Right ventricle myocardium inferior (tissue), 1 donor: Measurements from ENCODE around the gene ZNF22. TPM values are rescaled to one million over a fixed set of nuclear protein-coding genes. Genes with fewer than 3 reads are reported as not detected.

ENCODE experiments used
- ATAC-seq: fragments of 200-7000 bp; cut with Tn5 transposase; one replicate; pipeline ENCODE4 v1.9.1; 2020; ENCODE audit warnings: mild to moderate bottlenecking, moderate library complexity
- DNase-seq: peaks from one replicate; pipeline ENCODE4 v3.0.0; 2021; ENCODE audit errors: missing footprints
- intact Hi-C: fragments of 100-400 bp; cut with DNase I; formaldehyde crosslinking; loops from one replicate; pipeline ENCODE4 v1.11.0; 2022
- total RNA-seq: library from RNA; stranded (reverse); fragmentation: NEBNext Ultra II Directional; extraction: Animal tissue kit (Norgen Biotek cat#: 25700); gene quantifications from one replicate; pipeline ENCODE4 v1.2.1, GENCODE V29; 2021
- donor health status: DM: no; HTN: yes; CAD: no; lungs with severe emphysema.

ZNF22 gene
- total RNA-seq, 1 donor from 2014 or later: 13.7 TPM

- DNase-seq: no peak
- intact Hi-C loops: no loop called here
- ATAC-seq: no peak
These were observed 50.0 kb downstream of the ZNF22 start for GRCh38 chr10:45050551-45051235.

- intact Hi-C loops: no loop called here
- ATAC-seq (no peak), DNase-seq (no peak)
These were observed 52.0 kb downstream of the ZNF22 start for GRCh38 chr10:45052700-45053099.

- DNase-seq: no peak
- intact Hi-C loops: no loop called here
These were observed 52.9 kb downstream of the ZNF22 start for GRCh38 chr10:45053569-45054100.

More at GRCh38 chr10:45053569-45054100, 52.9 kb downstream of the ZNF22 start:
- ATAC-seq: no peak

Other genes starting within 250 kb of the ZNF22 start
- gene TMEM72, start 89.6 kb upstream of the ZNF22 start, total RNA-seq: not detected
- gene RASSF4, start 41.1 kb upstream of the ZNF22 start, total RNA-seq: 91.5 TPM
- 33.0 TPM for gene DEPP1, start 22.1 kb upstream of the ZNF22 start, total RNA-seq